Right renal pelvis (tissue), 4 donors: ENCODE results near the gene FAM98B. TPM values are rescaled to one million over a fixed set of nuclear protein-coding genes. Genes with fewer than 3 reads are reported as not detected.

Source experiments
- DNase-seq, 4 donors: peaks; one replicate each; pipeline ENCODE4 v3.0.0-alpha.2; 2013; ENCODE audit warnings: low read depth in 4 of 4, low spot score in 3 of 4, missing footprints in 1 of 4
- polyA plus RNA-seq, 4 donors: library from polyadenylated mRNA; unstranded; fragments of 120-200 nt; gene quantifications; one replicate each; pipeline ENCODE4 v1.2.1, GENCODE V29; 2013; ENCODE audit not compliant: insufficient read length in 4 of 4

FAM98B gene
- polyA plus RNA-seq, 4 donors = 73.3 to 104 (median 93.5) TPM

DNA sequence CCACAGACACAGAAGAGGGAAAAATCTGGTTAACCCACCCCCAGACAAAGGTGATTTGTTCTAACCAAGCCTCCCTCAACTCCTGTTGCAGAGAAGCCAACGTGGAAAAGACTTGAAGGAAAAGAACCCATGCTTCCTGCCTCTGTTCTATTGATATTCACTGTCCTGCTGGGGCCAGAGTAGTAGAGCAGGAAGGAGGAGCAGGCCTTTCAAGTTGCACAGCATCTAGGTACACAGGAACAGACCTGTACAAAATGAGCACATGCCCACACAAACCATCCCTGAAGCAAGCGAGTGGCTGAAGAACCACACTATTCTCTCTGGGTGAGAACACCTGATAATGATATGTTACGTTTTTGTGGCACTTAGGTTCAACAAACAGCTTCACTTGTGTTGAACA lies 80.8 kb downstream of the FAM98B start:
- no peak for DNase-seq

- DNase-seq = no peak
Observed at GRCh38 chr15:38535491-38536200, 81.7 kb downstream of the FAM98B start.

DNA sequence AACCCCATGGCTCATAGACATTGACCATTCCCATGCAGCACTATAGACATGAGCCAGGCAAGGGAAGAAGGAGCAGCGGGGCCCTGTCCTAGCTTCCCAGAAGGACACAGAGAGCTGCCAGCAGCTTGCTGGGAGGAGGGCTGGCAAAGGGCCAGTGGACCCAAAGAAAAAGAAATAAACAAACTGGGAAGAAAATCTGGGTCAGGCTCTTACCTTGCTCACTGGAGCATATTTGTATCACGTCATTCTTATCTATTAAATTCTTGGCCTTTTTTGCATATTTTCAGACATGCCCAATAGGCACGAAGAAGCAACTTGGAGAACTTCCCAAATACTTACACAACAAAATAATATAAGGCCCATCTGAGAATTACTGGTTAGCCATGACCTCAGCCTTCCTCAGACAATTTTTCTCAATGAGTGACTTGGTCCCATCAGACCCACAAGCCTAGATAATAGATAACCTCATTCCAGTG lies 82.3 kb downstream of the FAM98B start:
- DNase-seq = no peak

Other genes starting within 250 kb of the FAM98B start
- gene SPRED1, start 201.3 kb upstream of the FAM98B start, polyA plus RNA-seq = 10 to 100 TPM; 31.5 to 39.2 (median 37.2) TPM
- gene RASGRP1, start 110.7 kb downstream of the FAM98B start, polyA plus RNA-seq = 10 to 100 TPM; 11.0 to 15.5 (median 13.8) TPM